Activated CD8-positive, alpha-beta memory T cell treated with anti-CD3 and anti-CD28 coated beads, Interleukin-2, amount 50 U/mL, for 1 hour (primary cell): ENCODE measurements around the gene BCAN.

ENCODE experiments used
- DNase-seq: peaks from one replicate; pipeline ENCODE4 v3.0.0-alpha.2; 2020; ENCODE audit errors: extremely low read depth

Gene BCAN

GRCh38 chr1:156677616-156678596 lies 36.0 kb downstream of the BCAN start:
- no peak for DNase-seq

GRCh38 chr1:156680056-156680455 lies 38.1 kb downstream of the BCAN start:
- DNase-seq = no peak

GRCh38 chr1:156681196-156681960 lies 39.5 kb downstream of the BCAN start:
- no peak for DNase-seq

- no peak for DNase-seq
Observed at GRCh38 chr1:156682166-156682890, 40.4 kb downstream of the BCAN start.

- DNase-seq = no peak
Observed at GRCh38 chr1:156684227-156684782, 42.4 kb downstream of the BCAN start.

GRCh38 chr1:156689035-156689952 lies 47.4 kb downstream of the BCAN start:
- peak; percentile 47 for DNase-seq

- DNase-seq = no peak
Observed at GRCh38 chr1:156689953-156690674, 48.2 kb downstream of the BCAN start.

- no peak for DNase-seq
Observed at GRCh38 chr1:156690675-156691036, 48.7 kb downstream of the BCAN start.

GRCh38 chr1:156691191-156691590 lies 49.3 kb downstream of the BCAN start:
- no peak for DNase-seq

- DNase-seq = no peak
Observed at GRCh38 chr1:156691665-156692440, 49.9 kb downstream of the BCAN start.

- DNase-seq = no peak
Observed at GRCh38 chr1:156692441-156692924, 50.6 kb downstream of the BCAN start.

- DNase-seq = no peak
Observed at GRCh38 chr1:156692925-156693847, 51.3 kb downstream of the BCAN start.

- DNase-seq = no peak
Observed at GRCh38 chr1:156693848-156694689, 52.2 kb downstream of the BCAN start.

GRCh38 chr1:156694690-156694962 lies 52.7 kb downstream of the BCAN start:
- DNase-seq = no peak

GRCh38 chr1:156696755-156697154 lies 54.8 kb downstream of the BCAN start:
- DNase-seq = no peak

GRCh38 chr1:156697481-156697880 lies 55.6 kb downstream of the BCAN start:
- DNase-seq = no peak

GRCh38 chr1:156698995-156699394 lies 57.1 kb downstream of the BCAN start:
- no peak for DNase-seq
